Activated CD4-positive, alpha-beta memory T cell treated with anti-CD3 and anti-CD28 coated beads for 36 hours (primary cell): ENCODE data around the gene KMT5B. TPM values are rescaled to one million over a fixed set of nuclear protein-coding genes. Genes with fewer than 3 reads are reported as not detected.

Experiments
- CTCF ChIA-PET: fragments of 350-600 bp; sonication (Branson Sonifier 250); formaldehyde crosslinking; loops from one replicate; lab custom pipeline; 2021; ENCODE audit warnings: antibody characterized with exemption, inconsistent platforms; lab: Charles Lee
- POLR2A ChIA-PET: fragments of 350-600 bp; sonication (Branson Sonifier 250); formaldehyde crosslinking; loops from one replicate; lab custom pipeline; 2021; ENCODE audit warnings: antibody characterized with exemption; lab: Charles Lee
- DNase-seq: peaks from one replicate; pipeline ENCODE4 v3.0.0-alpha.2; 2020
- H3K27ac Mint-ChIP-seq: one replicate; pipeline ENCODE4 v1.8.0; 2021; ENCODE audit warnings: mixed read lengths
- H3K27me3 Mint-ChIP-seq: one replicate; pipeline ENCODE4 v1.8.0; 2021; ENCODE audit warnings: mixed read lengths
- H3K36me3 Mint-ChIP-seq: one replicate; pipeline ENCODE4 v1.8.0; 2021; ENCODE audit warnings: mixed read lengths
- H3K4me1 Mint-ChIP-seq: one replicate; pipeline ENCODE4 v1.8.0; 2021; ENCODE audit warnings: low read depth, mixed read lengths
- H3K4me3 Mint-ChIP-seq: one replicate; pipeline ENCODE4 v1.8.0; 2021; ENCODE audit warnings: mild to moderate bottlenecking, mixed read lengths
- H3K9me3 Mint-ChIP-seq: one replicate; pipeline ENCODE4 v1.8.0; 2021; ENCODE audit warnings: mixed read lengths
- intact Hi-C: fragments of 100-400 bp; cut with micrococcal nuclease; formaldehyde crosslinking; loops from one replicate; pipeline ENCODE4 v1.15.1; 2023
- total RNA-seq, 2 experiments: library from RNA; stranded (reverse); gene quantifications; one replicate each; pipeline ENCODE4 v1.2.3, GENCODE V29; 2021

The KMT5B gene
- total RNA-seq, 2 experiments from 2014 or later, result 18.5 to 21.2 TPM

GRCh38 chr11:68196219-68196618 is 16.9 kb downstream of the KMT5B start:
- no peaks in the 10 kb centered on the region for H3K36me3 Mint-ChIP-seq
- H3K9me3 Mint-ChIP-seq, result no peaks in the 10 kb centered on the region
- no peak for DNase-seq
- intact Hi-C loops, result no loop called here
- peaks cover 64% of the 10 kb centered on the region for H3K4me1 Mint-ChIP-seq
- no peak overlapping the region for H3K27ac Mint-ChIP-seq
- H3K27me3 Mint-ChIP-seq, result no peaks in the 10 kb centered on the region
- ChIA-PET CTCF (no interaction called here), POLR2A (no interaction called here)
- H3K4me3 Mint-ChIP-seq, result no peak overlapping the region

- Mint-ChIP-seq H3K4me3 (no peak overlapping the region), H3K36me3 (no peaks in the 10 kb centered on the region), H3K9me3 (no peaks in the 10 kb centered on the region), H3K27me3 (no peaks in the 10 kb centered on the region), H3K27ac (no peak overlapping the region), H3K4me1 (peaks cover 54% of the 10 kb centered on the region)
- ChIA-PET CTCF (interaction anchor here (0.6 to 3.0 kb wide), 5 partner anchors 8 to 101 kb away, joined by 3 to 27 read pairs (median 3); no protein-coding TSS in a partner anchor), POLR2A (interaction anchor here (0.6 kb wide), 1 partner anchor 14 kb away, joined by 3 read pairs; no protein-coding TSS in a partner anchor)
- no peak for DNase-seq
- intact Hi-C loops, result no loop called here
Observed at GRCh38 chr11:68194675-68195294, 18.3 kb downstream of the KMT5B start.

GRCh38 chr11:68193018-68193417 is 20.1 kb downstream of the KMT5B start:
- no peaks in the 10 kb centered on the region for H3K9me3 Mint-ChIP-seq
- no peaks in the 10 kb centered on the region for H3K27me3 Mint-ChIP-seq
- CTCF ChIA-PET, result interaction anchor here (0.6 to 3.0 kb wide), 4 partner anchors 11 to 19 kb away, joined by 3 to 27 read pairs (median 6); no protein-coding TSS in a partner anchor
- no peaks in the 10 kb centered on the region for H3K36me3 Mint-ChIP-seq
- no peak overlapping the region for H3K27ac Mint-ChIP-seq
- DNase-seq, result no peak
- intact Hi-C loops, result no loop called here
- POLR2A ChIA-PET, result interaction anchor here (1.2 kb wide), 1 partner anchor 24 kb away, joined by 3 read pairs; no protein-coding TSS in a partner anchor
- peaks cover 45% of the 10 kb centered on the region for H3K4me1 Mint-ChIP-seq
- H3K4me3 Mint-ChIP-seq, result no peak overlapping the region

GRCh38 chr11:68191661-68192579 is 21.2 kb downstream of the KMT5B start:
- Mint-ChIP-seq H3K9me3 (no peaks in the 10 kb centered on the region), H3K27me3 (no peaks in the 10 kb centered on the region), H3K4me1 (peaks cover 41% of the 10 kb centered on the region), H3K36me3 (no peaks in the 10 kb centered on the region), H3K4me3 (no peak overlapping the region), H3K27ac (no peak overlapping the region)
- intact Hi-C loops, result no loop called here
- no peak for DNase-seq
- ChIA-PET POLR2A (interaction anchor here (0.6 kb wide), 1 partner anchor 9 kb away, joined by 3 read pairs; no protein-coding TSS in a partner anchor), CTCF (interaction anchor here (1.6 to 2.3 kb wide), 2 partner anchors 17 to 20 kb away, joined by 5 to 6 read pairs; no protein-coding TSS in a partner anchor)

- CTCF ChIA-PET, result no interaction called here
- intact Hi-C loops, result no loop called here
- H3K4me1 Mint-ChIP-seq, result peaks cover 26% of the 10 kb centered on the region
Observed at GRCh38 chr11:68189888-68190287, 23.2 kb downstream of the KMT5B start.

GRCh38 chr11:68189082-68189481 is 24.0 kb downstream of the KMT5B start:
- POLR2A ChIA-PET, result no interaction called here
- Mint-ChIP-seq H3K27me3 (no peaks in the 10 kb centered on the region), H3K27ac (no peak overlapping the region), H3K36me3 (no peaks in the 10 kb centered on the region), H3K4me1 (peaks cover 22% of the 10 kb centered on the region), H3K4me3 (no peak overlapping the region), H3K9me3 (no peaks in the 10 kb centered on the region)
- intact Hi-C loops, result no loop called here
- CTCF ChIA-PET, result no interaction called here
- no peak for DNase-seq

More at GRCh38 chr11:68189888-68190287, 23.2 kb downstream of the KMT5B start:
- no peaks in the 10 kb centered on the region for H3K36me3 Mint-ChIP-seq
- POLR2A ChIA-PET, result no interaction called here
- H3K27ac Mint-ChIP-seq, result no peak overlapping the region
- no peak overlapping the region for H3K4me3 Mint-ChIP-seq
- DNase-seq, result no peak
- H3K27me3 Mint-ChIP-seq, result no peaks in the 10 kb centered on the region
- no peaks in the 10 kb centered on the region for H3K9me3 Mint-ChIP-seq

GRCh38 chr11:68186061-68186460 is 27.0 kb downstream of the KMT5B start:
- no peak overlapping the region for H3K4me3 Mint-ChIP-seq
- peaks cover 5% of the 10 kb centered on the region for H3K36me3 Mint-ChIP-seq
- no peaks in the 10 kb centered on the region for H3K9me3 Mint-ChIP-seq
- POLR2A ChIA-PET, result no interaction called here
- CTCF ChIA-PET, result no interaction called here
- H3K27ac Mint-ChIP-seq, result no peak overlapping the region
- H3K4me1 Mint-ChIP-seq, result peaks cover 3% of the 10 kb centered on the region
- DNase-seq, result no peak
- intact Hi-C loops, result no loop called here
- H3K27me3 Mint-ChIP-seq, result no peaks in the 10 kb centered on the region

- Mint-ChIP-seq H3K36me3 (peaks cover 8% of the 10 kb centered on the region), H3K27ac (no peak overlapping the region), H3K9me3 (no peaks in the 10 kb centered on the region), H3K4me3 (no peak overlapping the region), H3K27me3 (no peaks in the 10 kb centered on the region), H3K4me1 (no peaks in the 10 kb centered on the region)
- no peak for DNase-seq
- ChIA-PET CTCF (interaction anchor here (1.2 kb wide), 1 partner anchor 27 kb away, joined by 3 read pairs; no protein-coding TSS in a partner anchor), POLR2A (no interaction called here)
- intact Hi-C loops, result no loop called here
Observed at GRCh38 chr11:68181719-68182451, 31.2 kb downstream of the KMT5B start.

- Mint-ChIP-seq H3K9me3 (no peaks in the 10 kb centered on the region), H3K27ac (no peak overlapping the region), H3K36me3 (peaks cover 13% of the 10 kb centered on the region), H3K4me3 (no peak overlapping the region), H3K4me1 (no peaks in the 10 kb centered on the region), H3K27me3 (no peaks in the 10 kb centered on the region)
- POLR2A ChIA-PET, result interaction anchor here (0.9 kb wide), 1 partner anchor 14 kb away, joined by 3 read pairs; no protein-coding TSS in a partner anchor
- no peak for DNase-seq
- CTCF ChIA-PET, result interaction anchor here (0.7 to 1.2 kb wide), 2 partner anchors 30 to 472 kb away, joined by 3 to 5 read pairs; no protein-coding TSS in a partner anchor
- intact Hi-C loops, result no loop called here
Observed at GRCh38 chr11:68179847-68180246, 33.2 kb downstream of the KMT5B start.

- H3K36me3 Mint-ChIP-seq, result peaks cover 18% of the 10 kb centered on the region
- CTCF ChIA-PET, result interaction anchor here (1.7 kb wide), 1 partner anchor 31 kb away, joined by 4 read pairs; no protein-coding TSS in a partner anchor
- POLR2A ChIA-PET, result no interaction called here
- H3K4me1 Mint-ChIP-seq, result no peaks in the 10 kb centered on the region
- H3K27ac Mint-ChIP-seq, result no peak overlapping the region
- H3K4me3 Mint-ChIP-seq, result no peak overlapping the region
- DNase-seq, result no peak
- no peaks in the 10 kb centered on the region for H3K9me3 Mint-ChIP-seq
- H3K27me3 Mint-ChIP-seq, result no peaks in the 10 kb centered on the region
- intact Hi-C loops, result no loop called here
Observed at GRCh38 chr11:68177877-68178276, 35.2 kb downstream of the KMT5B start.

GRCh38 chr11:68173926-68174325 is 39.2 kb downstream of the KMT5B start:
- intact Hi-C loops, result no loop called here

More at GRCh38 chr11:68173926-68174325, 39.2 kb downstream of the KMT5B start:
- no peak overlapping the region for H3K4me3 Mint-ChIP-seq
- ChIA-PET CTCF (no interaction called here), POLR2A (no interaction called here)
- no peaks in the 10 kb centered on the region for H3K27me3 Mint-ChIP-seq
- no peak overlapping the region for H3K27ac Mint-ChIP-seq
- H3K36me3 Mint-ChIP-seq, result peaks cover 22% of the 10 kb centered on the region
- H3K9me3 Mint-ChIP-seq, result no peaks in the 10 kb centered on the region
- no peaks in the 10 kb centered on the region for H3K4me1 Mint-ChIP-seq
- DNase-seq, result no peak
